Thymus (tissue), 11 donors: ENCODE results near the gene RAB6B. TPM values are rescaled to one million over a fixed set of nuclear protein-coding genes. Genes with fewer than 3 reads are reported as not detected.
A peak's percentile ranks its signal among the peaks of the same experiment; 100 is the strongest.

Experiments
- DNase-seq, 9 donors: peaks; one replicate each; pipeline ENCODE4 v3.0.0-alpha.2; 2013; ENCODE audit warnings: low spot score in 9 of 9, low read depth in 6 of 9, missing footprints in 1 of 9
- H3K27ac ChIP-seq, 2 donors: one replicate each; pipeline ENCODE4 v1.5.1; 2013; ENCODE audit warnings: control low read depth in 1 of 2, low read depth in 1 of 2, low read length in 1 of 2, mild to moderate bottlenecking in 1 of 2, moderate library complexity in 1 of 2
- H3K27me3 ChIP-seq, 2 donors: one replicate each; pipeline ENCODE4 v1.5.1; 2013; ENCODE audit warnings: low read length in 1 of 2; ENCODE audit not compliant: control insufficient read depth in 2 of 2, insufficient read depth in 1 of 2
- H3K36me3 ChIP-seq, 2 donors: one replicate each; pipeline ENCODE4 v1.5.1; 2013; ENCODE audit warnings: low read length in 1 of 2, mild to moderate bottlenecking in 1 of 2, moderate library complexity in 1 of 2; ENCODE audit not compliant: control insufficient read depth in 2 of 2, insufficient read depth in 2 of 2
- H3K4me1 ChIP-seq, 2 donors: one replicate each; pipeline ENCODE4 v1.5.1; 2013; ENCODE audit warnings: low read length in 2 of 2; ENCODE audit not compliant: control insufficient read depth in 2 of 2, insufficient read depth in 2 of 2
- H3K4me3 ChIP-seq, 2 donors: one replicate each; pipeline ENCODE4 v1.5.1; 2013; ENCODE audit warnings: low read length in 2 of 2, control low read depth in 1 of 2, mild to moderate bottlenecking in 1 of 2
- H3K9me3 ChIP-seq, 2 donors: one replicate each; pipeline ENCODE4 v1.5.1; 2013; ENCODE audit warnings: low read length in 1 of 2, mild to moderate bottlenecking in 1 of 2; ENCODE audit not compliant: control insufficient read depth in 2 of 2, insufficient read depth in 1 of 2
- WGBS: extraction: QIAGEN DNeasy Blood & Tissue Kit; methylation state at CpG from one replicate; pipeline ENCODE4 v1.1.7; 2013; 5-methylcytosine and 5-hydroxymethylcytosine counted together
- polyA plus RNA-seq: library from polyadenylated mRNA; stranded (reverse); fragments of 200-250 nt; gene quantifications from one replicate; pipeline ENCODE4 v1.2.3, GENCODE V29; 2013
- total RNA-seq: library from RNA; stranded (reverse); fragments of 120-200 nt; gene quantifications from one replicate; pipeline ENCODE4 v1.2.4, GENCODE V29; 2013
- donor health status: healthy.

RAB6B gene
- total and polyA plus RNA-seq, 2 donors: 0.24 to 2.1 TPM

DNA sequence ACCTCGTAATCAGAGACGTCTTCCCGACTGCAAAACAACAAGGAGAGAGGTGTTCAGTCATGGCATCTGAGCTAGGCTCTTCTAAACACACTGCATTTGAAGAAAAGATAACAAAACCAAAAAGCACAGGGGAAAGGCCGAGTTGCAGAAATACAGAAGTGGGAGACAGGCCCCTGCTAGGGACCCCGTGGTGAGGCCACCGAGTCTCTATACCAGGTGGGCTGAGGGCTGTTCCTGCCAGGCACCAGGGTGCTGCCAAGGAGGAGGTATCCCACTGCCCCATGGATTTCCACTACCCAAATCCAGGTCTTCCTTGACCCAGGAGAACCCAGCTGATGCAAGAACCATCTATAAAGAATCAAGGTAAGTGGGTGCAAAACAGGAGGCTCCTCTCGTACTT, 31.1 kb downstream of the RAB6B start:
- no peaks in the 10 kb centered on the region for H3K9me3 ChIP-seq
- H3K27me3 ChIP-seq: no peaks in the 10 kb centered on the region
- no peaks in the 10 kb centered on the region for H3K36me3 ChIP-seq
- no peak for DNase-seq
- H3K4me1 ChIP-seq: no peaks in the 10 kb centered on the region
- H3K4me3 ChIP-seq: no peak overlapping the region
- no peak overlapping the region for H3K27ac ChIP-seq
- 91% methylated on average over 7 of the region's 7 CpGs for WGBS

DNA sequence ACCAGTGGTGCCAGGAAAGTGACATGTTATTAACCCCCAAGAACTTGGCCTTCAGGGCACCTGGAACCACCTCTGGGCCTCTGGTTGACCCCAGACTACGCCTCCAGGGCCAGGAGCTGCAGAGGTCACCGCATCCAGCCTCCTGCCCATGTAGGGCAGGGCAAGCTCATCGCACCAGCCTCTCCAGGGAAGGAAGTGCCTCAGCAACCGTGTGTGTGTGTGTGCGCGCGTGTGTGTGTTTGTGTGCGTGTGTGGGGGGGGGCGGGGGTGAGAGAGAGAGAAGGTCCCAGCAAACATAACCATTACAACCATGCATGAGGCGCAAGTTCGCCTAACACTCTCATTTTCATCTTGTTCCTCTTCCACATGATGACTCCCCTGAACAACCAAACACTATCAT, 31.8 kb downstream of the RAB6B start:
- Histone ChIP-seq H3K27me3 (no peaks in the 10 kb centered on the region), H3K4me1 (no peaks in the 10 kb centered on the region), H3K4me3 (no peak overlapping the region), H3K36me3 (no peaks in the 10 kb centered on the region), H3K9me3 (no peaks in the 10 kb centered on the region), H3K27ac (no peak overlapping the region)
- DNase-seq: peak in 1 of 9 donors; percentile 15
- 81% methylated on average over 11 of the region's 11 CpGs for WGBS

DNA sequence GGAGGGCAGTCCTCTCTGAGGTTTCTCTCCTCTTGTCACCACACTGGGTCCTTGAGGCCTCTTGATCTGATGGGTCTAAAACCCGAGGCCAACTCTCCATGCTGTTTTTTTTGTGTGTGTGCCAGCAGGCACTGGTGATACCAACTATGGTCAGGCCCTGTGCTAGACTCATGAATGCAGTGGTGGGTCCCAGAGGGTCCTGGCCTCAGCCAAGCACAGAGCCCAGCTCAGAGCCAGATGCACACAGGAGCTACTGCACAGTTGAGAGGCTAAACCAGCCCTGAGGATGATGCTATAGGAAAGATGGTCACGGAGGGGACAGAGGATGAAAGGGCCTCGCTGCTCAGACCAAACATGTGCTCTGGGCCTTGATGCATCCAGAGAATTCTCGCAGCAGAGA, 33.5 kb downstream of the RAB6B start:
- Histone ChIP-seq H3K9me3 (peaks cover 0 to 4% of the 10 kb centered on the region in 2 donors), H3K27me3 (no peaks in the 10 kb centered on the region), H3K4me1 (peaks cover 0 to 10% of the 10 kb centered on the region in 2 donors), H3K36me3 (no peaks in the 10 kb centered on the region), H3K4me3 (no peak overlapping the region), H3K27ac (no peak overlapping the region)
- WGBS: 95% methylated on average over 4 of the region's 4 CpGs
- no peak for DNase-seq

DNA sequence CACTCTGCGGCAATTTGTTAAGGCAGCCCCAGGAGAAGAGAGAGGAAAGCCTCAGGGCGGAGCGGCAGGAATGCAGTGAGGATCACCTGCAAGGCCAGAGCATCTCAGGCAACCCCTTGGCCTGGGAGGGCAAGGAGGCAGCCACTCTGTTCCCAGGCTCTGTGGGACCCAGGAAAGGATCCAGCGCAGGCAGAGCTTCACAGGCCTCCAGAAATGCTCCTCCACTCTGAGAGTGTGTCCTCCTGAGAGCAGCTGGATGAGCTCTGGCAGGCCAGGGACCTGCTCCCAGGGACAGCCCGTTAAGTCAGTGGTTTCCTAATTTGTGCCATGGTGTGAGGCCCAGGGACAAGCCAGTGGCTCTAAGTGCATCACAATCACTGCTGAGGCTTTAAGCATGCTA, 35.2 kb downstream of the RAB6B start:
- peaks cover 0 to 10% of the 10 kb centered on the region in 2 donors for H3K4me1 ChIP-seq
- H3K9me3 ChIP-seq: peaks cover 0 to 4% of the 10 kb centered on the region in 2 donors
- WGBS: 95% methylated on average over 5 of the region's 5 CpGs

DNA sequence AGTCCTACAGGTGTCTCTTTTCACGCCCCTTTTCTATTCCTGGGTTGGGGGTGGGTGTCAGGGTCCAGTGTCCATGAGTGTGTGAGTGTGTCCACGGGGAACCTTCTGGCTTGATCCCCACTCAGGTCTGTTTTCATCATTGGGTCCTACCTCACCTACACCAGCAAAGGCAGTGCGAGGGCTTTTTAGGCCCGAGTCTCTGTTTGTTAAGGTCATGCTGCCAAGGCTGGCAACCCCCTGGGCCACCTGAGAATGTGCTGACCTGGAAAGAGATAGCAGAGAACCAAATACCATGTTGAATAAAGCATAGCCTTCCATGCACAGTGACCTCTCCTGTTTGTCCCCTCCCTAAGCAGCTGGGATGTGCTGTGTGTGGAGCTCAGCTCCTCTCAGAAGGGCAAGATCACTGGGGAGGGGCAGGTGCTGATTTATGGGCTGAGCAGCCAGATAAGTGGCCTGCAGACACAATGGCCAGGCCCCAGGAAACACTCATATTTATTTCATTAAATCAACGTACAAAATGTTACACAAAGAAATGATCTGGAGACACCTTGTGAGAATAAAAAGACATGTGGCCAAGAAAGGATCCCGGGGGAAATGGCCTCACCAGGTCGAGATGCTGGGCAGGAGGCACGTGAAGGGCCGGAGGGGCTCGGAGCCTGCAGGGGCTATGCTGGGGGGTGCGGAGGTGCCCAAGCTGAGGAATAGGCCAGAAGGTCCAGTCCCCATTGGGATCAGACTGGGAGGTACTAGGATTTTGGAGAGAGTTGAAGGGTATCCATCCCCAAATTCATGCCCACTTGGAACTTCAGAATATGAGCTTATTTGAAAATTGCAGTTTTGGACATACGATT, 36.1 kb downstream of the RAB6B start:
- peaks cover 0 to 4% of the 10 kb centered on the region in 2 donors for H3K9me3 ChIP-seq
- no peaks in the 10 kb centered on the region for H3K27me3 ChIP-seq
- H3K4me3 ChIP-seq: no peak overlapping the region
- DNase-seq: no peak
- no peaks in the 10 kb centered on the region for H3K36me3 ChIP-seq
- peaks cover 0 to 10% of the 10 kb centered on the region in 2 donors for H3K4me1 ChIP-seq
- 92% methylated on average over 12 of the region's 12 CpGs for WGBS
- no peak overlapping the region for H3K27ac ChIP-seq

More for the DNA sequence above, 35.2 kb downstream of the RAB6B start:
- Histone ChIP-seq H3K36me3 (no peaks in the 10 kb centered on the region), H3K27ac (no peak overlapping the region), H3K4me3 (no peak overlapping the region), H3K27me3 (no peaks in the 10 kb centered on the region)
- DNase-seq: no peak

DNA sequence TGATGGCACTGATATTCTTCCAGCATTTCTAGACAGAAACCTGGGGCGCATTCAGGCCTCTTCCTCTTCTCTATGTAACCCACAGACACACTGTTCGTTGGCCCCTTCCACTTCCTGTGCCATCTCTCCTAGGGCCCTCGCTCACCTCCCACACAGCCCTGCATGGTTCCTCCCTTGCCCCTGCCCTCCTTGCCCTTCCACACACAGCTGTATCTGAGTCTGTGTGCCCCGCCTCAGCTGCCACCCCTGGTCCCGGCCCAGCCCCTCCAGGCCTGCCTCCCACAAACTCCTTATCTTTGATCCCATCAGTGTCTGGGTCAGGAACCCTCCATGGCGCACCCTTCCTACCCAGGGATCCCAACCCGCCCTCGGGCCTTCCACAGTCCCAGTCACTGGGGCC, 37.9 kb downstream of the RAB6B start:
- Histone ChIP-seq H3K27me3 (no peaks in the 10 kb centered on the region), H3K27ac (no peak overlapping the region), H3K4me3 (no peak overlapping the region), H3K36me3 (no peaks in the 10 kb centered on the region), H3K4me1 (peaks cover 0 to 10% of the 10 kb centered on the region in 2 donors), H3K9me3 (peaks cover 0 to 4% of the 10 kb centered on the region in 2 donors)
- 86% methylated on average over 8 of the region's 8 CpGs for WGBS
- DNase-seq: peak in 4 of 9 donors; percentile 4 to 43 (median 18)

DNA sequence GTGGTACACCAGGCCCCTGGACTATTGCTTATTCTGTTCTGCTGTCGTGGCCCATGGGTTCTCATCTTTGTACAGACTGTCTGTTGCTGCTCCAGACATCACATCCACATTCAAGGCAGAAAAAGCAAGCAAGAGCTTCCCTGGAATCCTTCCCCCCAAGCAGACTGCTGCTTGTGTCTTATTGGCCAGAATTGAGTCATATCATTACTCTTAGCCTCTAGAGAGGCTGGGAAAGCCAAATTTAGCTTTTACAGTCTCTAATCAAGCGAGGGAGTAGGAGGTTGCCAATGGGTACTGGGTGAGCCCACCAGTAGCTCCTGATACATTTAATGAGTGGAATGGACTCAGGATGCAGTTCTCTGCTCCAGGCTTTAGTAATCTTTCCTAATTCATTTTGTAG, 39.4 kb downstream of the RAB6B start:
- Histone ChIP-seq H3K27ac (no peak overlapping the region), H3K27me3 (no peaks in the 10 kb centered on the region), H3K4me1 (peaks cover 0 to 10% of the 10 kb centered on the region in 2 donors), H3K9me3 (peaks cover 0 to 4% of the 10 kb centered on the region in 2 donors), H3K4me3 (no peak overlapping the region), H3K36me3 (no peaks in the 10 kb centered on the region)
- 85% methylated on average over 2 of the region's 2 CpGs for WGBS
- DNase-seq: no peak

DNA sequence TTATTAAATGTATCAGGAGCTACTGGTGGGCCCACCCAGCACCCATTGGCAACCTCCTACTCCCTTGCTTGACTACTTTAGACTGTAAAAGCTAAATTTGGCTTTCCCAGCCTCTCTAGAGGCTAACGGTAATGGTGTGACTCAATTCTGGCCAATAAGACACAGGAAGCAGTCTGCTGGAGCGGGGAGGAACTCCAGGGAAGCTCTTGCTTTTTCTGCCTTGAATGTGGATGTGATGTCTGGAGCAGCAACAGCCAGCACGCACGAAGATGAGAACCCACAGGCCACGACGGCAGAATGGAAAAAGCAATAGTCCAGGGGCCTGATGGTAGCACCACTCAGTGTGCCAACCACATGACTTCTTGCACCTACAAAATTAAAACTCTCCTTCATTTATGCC, 39.9 kb downstream of the RAB6B start:
- H3K4me1 ChIP-seq: peaks cover 0 to 10% of the 10 kb centered on the region in 2 donors
- H3K27ac ChIP-seq: no peak overlapping the region
- H3K4me3 ChIP-seq: no peak overlapping the region
- no peaks in the 10 kb centered on the region for H3K27me3 ChIP-seq
- no peak for DNase-seq
- 96% methylated on average over 6 of the region's 6 CpGs for WGBS
- peaks cover 0 to 4% of the 10 kb centered on the region in 2 donors for H3K9me3 ChIP-seq
- no peaks in the 10 kb centered on the region for H3K36me3 ChIP-seq

DNA sequence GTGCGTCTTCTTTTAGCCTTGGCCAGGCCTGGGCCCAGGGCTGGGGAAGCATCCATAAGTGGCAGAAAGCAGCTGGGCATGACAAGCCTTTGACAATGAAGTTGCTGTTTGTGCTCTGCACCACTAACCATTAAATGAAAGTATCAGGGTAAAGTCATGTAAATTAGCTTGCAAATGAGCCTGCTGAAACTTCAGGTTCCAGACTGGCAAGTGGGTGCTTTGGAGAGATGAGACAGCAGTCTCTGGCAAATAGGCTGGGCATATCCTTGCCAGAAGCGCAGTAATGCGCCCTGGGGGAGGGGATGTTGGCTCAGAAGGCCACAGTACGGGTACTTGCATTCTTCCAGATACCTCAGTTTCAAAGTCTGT, 40.7 kb downstream of the RAB6B start:
- Histone ChIP-seq H3K27ac (no peak overlapping the region), H3K4me1 (peaks cover 0 to 10% of the 10 kb centered on the region in 2 donors), H3K9me3 (peaks cover 0 to 4% of the 10 kb centered on the region in 2 donors), H3K36me3 (no peaks in the 10 kb centered on the region), H3K4me3 (no peak overlapping the region), H3K27me3 (no peaks in the 10 kb centered on the region)
- DNase-seq: no peak
- WGBS: 97% methylated on average over 4 of the region's 4 CpGs
